ENCODE results near the gene RHBDL1.
"Not testable (repeated sequence)": the region's sequence is repeated elsewhere in the genome, so short reads cannot be mapped to it uniquely, and the experiment has no call there.

RHBDL1 gene

GRCh38 chr16:684961-685696, 9.7 kb downstream of the RHBDL1 start:
- no peak for DNase-seq (ENCODE audit: low read depth in 2 of 2)

- DNase-seq (ENCODE audit: low read depth in 2 of 2) = no peak
These were observed 10.5 kb downstream of the RHBDL1 start for GRCh38 chr16:685967-686366.

- no peak for DNase-seq (ENCODE audit: low read depth in 2 of 2)
These were observed 11.2 kb downstream of the RHBDL1 start for GRCh38 chr16:686459-687260.

- DNase-seq (ENCODE audit: low read depth in 2 of 2) = no peak
These were observed 12.0 kb downstream of the RHBDL1 start for GRCh38 chr16:687499-687898.

GRCh38 chr16:689175-689897, 13.9 kb downstream of the RHBDL1 start:
- DNase-seq (ENCODE audit: low read depth in 2 of 2) = no peak

- DNase-seq (ENCODE audit: low read depth in 2 of 2) = not testable (repeated sequence)
These were observed 15.8 kb downstream of the RHBDL1 start for GRCh38 chr16:691242-691641.

- no peak for DNase-seq (ENCODE audit: low read depth in 2 of 2)
These were observed 17.1 kb downstream of the RHBDL1 start for GRCh38 chr16:692356-693108.

GRCh38 chr16:693364-693763, 17.9 kb downstream of the RHBDL1 start:
- DNase-seq (ENCODE audit: low read depth in 2 of 2) = no peak

GRCh38 chr16:693766-694165, 18.3 kb downstream of the RHBDL1 start:
- DNase-seq (ENCODE audit: low read depth in 2 of 2) = no peak

GRCh38 chr16:694187-694862, 18.9 kb downstream of the RHBDL1 start:
- DNase-seq (ENCODE audit: low read depth in 2 of 2) = no peak

- no peak for DNase-seq (ENCODE audit: low read depth in 2 of 2)
These were observed 19.4 kb downstream of the RHBDL1 start for GRCh38 chr16:694863-695354.

- DNase-seq (ENCODE audit: low read depth in 2 of 2) = peak; percentile 48 to 50
These were observed 20.1 kb downstream of the RHBDL1 start for GRCh38 chr16:695355-696089.

- no peak for DNase-seq (ENCODE audit: low read depth in 2 of 2)
These were observed 23.6 kb downstream of the RHBDL1 start for GRCh38 chr16:698911-699671.

- no peak for DNase-seq (ENCODE audit: low read depth in 2 of 2)
These were observed 25.5 kb downstream of the RHBDL1 start for GRCh38 chr16:700684-701584.

- DNase-seq (ENCODE audit: low read depth in 2 of 2) = no peak
These were observed 26.9 kb downstream of the RHBDL1 start for GRCh38 chr16:702341-702740.

- no peak for DNase-seq (ENCODE audit: low read depth in 2 of 2)
These were observed 27.9 kb downstream of the RHBDL1 start for GRCh38 chr16:703406-703805.

GRCh38 chr16:704047-704446, 28.6 kb downstream of the RHBDL1 start:
- DNase-seq (ENCODE audit: low read depth in 2 of 2) = no peak

- DNase-seq (ENCODE audit: low read depth in 2 of 2) = no peak
These were observed 29.3 kb downstream of the RHBDL1 start for GRCh38 chr16:704552-705380.
